Upper lobe of right lung (tissue), 1 donor: ENCODE results near the gene DNAJC11. TPM values are rescaled to one million over a fixed set of nuclear protein-coding genes. Genes with fewer than 3 reads are reported as not detected.

Experiments
- ATAC-seq: fragments of 200-7000 bp; cut with Tn5 transposase; one replicate; pipeline ENCODE4 v1.9.1; 2020; ENCODE audit warnings: mild to moderate bottlenecking, moderate library complexity
- DNase-seq: peaks from one replicate; pipeline ENCODE4 v3.0.0-alpha.2; 2020
- H3K27ac ChIP-seq: fragments of 200-600 bp; one replicate; pipeline ENCODE4 v1.8.0; 2022
- H3K27me3 ChIP-seq: fragments of 200-600 bp; one replicate; pipeline ENCODE4 v1.8.0; 2022; ENCODE audit warnings: mild to moderate bottlenecking
- H3K36me3 ChIP-seq: fragments of 200-600 bp; one replicate; pipeline ENCODE4 v1.8.0; 2022
- H3K4me1 ChIP-seq: fragments of 200-600 bp; one replicate; pipeline ENCODE4 v1.8.0; 2022
- H3K4me3 ChIP-seq: fragments of 200-600 bp; one replicate; pipeline ENCODE4 v1.8.0; 2022; ENCODE audit warnings: mild to moderate bottlenecking
- H3K9me3 ChIP-seq: fragments of 200-600 bp; one replicate; pipeline ENCODE4 v1.8.0; 2022
- CTCF ChIP-seq: fragments of 200-600 bp; IDR thresholded peaks from one replicate; pipeline ENCODE4 v1.8.0; 2022; ENCODE audit warnings: antibody characterized with exemption
- intact Hi-C: fragments of 100-400 bp; cut with DNase I; formaldehyde crosslinking; loops from one replicate; pipeline ENCODE4 v1.11.0; 2022
- total RNA-seq: library from RNA; stranded (reverse); fragmentation: NEBNext Ultra II Directional; extraction: Animal tissue kit (Norgen Biotek cat#: 25700); gene quantifications from one replicate; pipeline ENCODE4 v1.2.1, GENCODE V29; 2021
- donor health status: DM: no; HTN: yes; CAD: no; lungs with severe emphysema.

Gene DNAJC11
- total RNA-seq, 1 donor from 2014 or later = 37.6 TPM

GRCh38 chr1:6592441-6592840 lies 109.2 kb downstream of the DNAJC11 start:
- ATAC-seq = no peak
- intact Hi-C loops = no loop called here
- Histone ChIP-seq H3K9me3 (no peaks in the 10 kb centered on the region), H3K36me3 (peaks cover 89% of the 10 kb centered on the region), H3K4me3 (no peak overlapping the region), H3K27ac (no peak overlapping the region), H3K27me3 (no peaks in the 10 kb centered on the region), H3K4me1 (peaks cover 15% of the 10 kb centered on the region)
- DNase-seq = no peak
- no peak for TF ChIP-seq CTCF

GRCh38 chr1:6591644-6592043 lies 110.0 kb downstream of the DNAJC11 start:
- Histone ChIP-seq H3K4me3 (no peak overlapping the region), H3K36me3 (peaks cover 83% of the 10 kb centered on the region), H3K27me3 (no peaks in the 10 kb centered on the region), H3K9me3 (no peaks in the 10 kb centered on the region), H3K27ac (no peak overlapping the region), H3K4me1 (peaks cover 15% of the 10 kb centered on the region)
- no peak for TF ChIP-seq CTCF
- ATAC-seq = no peak
- intact Hi-C loops = no loop called here
- no peak for DNase-seq

- H3K36me3 ChIP-seq = peaks cover 79% of the 10 kb centered on the region
- H3K9me3 ChIP-seq = no peaks in the 10 kb centered on the region
- no peak overlapping the region for H3K27ac ChIP-seq
- no peaks in the 10 kb centered on the region for H3K27me3 ChIP-seq
- no peak overlapping the region for H3K4me3 ChIP-seq
- H3K4me1 ChIP-seq = peaks cover 12% of the 10 kb centered on the region
- peak; percentile 31 for ATAC-seq
- TF ChIP-seq CTCF = no peak
- peak; percentile 66 for DNase-seq
- intact Hi-C loops = no loop called here
Observed at GRCh38 chr1:6591222-6591621, 110.4 kb downstream of the DNAJC11 start.

- Histone ChIP-seq H3K9me3 (no peaks in the 10 kb centered on the region), H3K4me1 (peaks cover 12% of the 10 kb centered on the region), H3K27ac (no peak overlapping the region), H3K36me3 (peaks cover 67% of the 10 kb centered on the region), H3K4me3 (no peak overlapping the region), H3K27me3 (no peaks in the 10 kb centered on the region)
- no peak for TF ChIP-seq CTCF
- ATAC-seq (no peak), DNase-seq (no peak)
- intact Hi-C loops = no loop called here
Observed at GRCh38 chr1:6590046-6590445, 111.6 kb downstream of the DNAJC11 start.

- intact Hi-C loops = no loop called here
- Histone ChIP-seq H3K36me3 (peaks cover 57% of the 10 kb centered on the region), H3K27ac (no peak overlapping the region)
Observed at GRCh38 chr1:6588893-6589520, 112.6 kb downstream of the DNAJC11 start.

More at GRCh38 chr1:6588893-6589520, 112.6 kb downstream of the DNAJC11 start:
- Histone ChIP-seq H3K27me3 (no peaks in the 10 kb centered on the region), H3K4me3 (no peak overlapping the region), H3K9me3 (no peaks in the 10 kb centered on the region), H3K4me1 (peaks cover 12% of the 10 kb centered on the region)
- DNase-seq (peak; percentile 74), ATAC-seq (peak; percentile 64)
- no peak for TF ChIP-seq CTCF
